Measurements from ENCODE around the gene ITSN1.
"Not testable (repeated sequence)": the region's sequence is repeated elsewhere in the genome, so short reads cannot be mapped to it uniquely, and the experiment has no call there.

Gene ITSN1

GRCh38 chr21:33651965-33652680, 9.8 kb downstream of the ITSN1 start:
- no peak for DNase-seq (ENCODE audit: low spot score)

DNA sequence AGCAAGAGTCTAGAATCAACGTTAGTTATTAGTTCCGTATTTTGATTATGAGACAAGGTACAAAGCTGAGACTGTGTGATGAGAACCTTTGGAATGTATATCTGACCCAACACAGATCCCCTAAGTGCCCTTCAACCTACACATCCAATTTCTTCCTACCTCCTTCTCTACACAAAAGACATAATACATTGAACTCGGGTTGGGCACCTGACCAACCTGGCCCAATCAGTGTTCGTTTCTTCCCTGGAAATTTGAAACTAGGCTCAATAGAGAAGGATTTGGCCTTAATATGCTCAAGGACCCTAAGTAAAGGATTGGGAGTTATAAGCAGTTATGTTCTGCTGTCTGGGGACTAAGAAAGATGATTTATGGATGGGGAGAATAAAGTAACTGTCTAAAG, 12.1 kb downstream of the ITSN1 start:
- DNase-seq (ENCODE audit: low spot score) = no peak

- DNase-seq (ENCODE audit: low spot score) = no peak
These were observed 13.4 kb downstream of the ITSN1 start for GRCh38 chr21:33655588-33656221.

- no peak for DNase-seq (ENCODE audit: low spot score)
These were observed 15.0 kb downstream of the ITSN1 start for GRCh38 chr21:33657124-33657820.

GRCh38 chr21:33658919-33659567, 16.7 kb downstream of the ITSN1 start:
- DNase-seq (ENCODE audit: low spot score) = no peak

DNA sequence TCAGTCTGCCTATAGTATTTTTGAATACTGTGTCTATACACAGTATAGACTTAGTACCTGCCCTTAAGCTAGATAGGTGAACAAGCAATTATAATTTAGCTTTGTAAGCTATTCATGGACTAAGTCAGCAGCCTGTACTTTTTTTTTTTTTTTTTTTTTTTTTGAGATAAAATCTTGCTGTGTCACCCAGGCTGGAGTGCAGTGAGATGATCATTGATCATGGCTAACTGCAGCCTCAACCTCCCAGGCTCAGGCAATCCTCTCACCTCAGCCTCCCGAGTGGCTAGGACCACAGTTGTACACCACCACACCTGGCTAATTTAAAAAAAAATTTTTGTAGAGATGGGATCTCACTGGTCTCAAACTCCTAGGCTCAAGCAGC, 17.3 kb downstream of the ITSN1 start:
- no peak for DNase-seq (ENCODE audit: low spot score)

DNA sequence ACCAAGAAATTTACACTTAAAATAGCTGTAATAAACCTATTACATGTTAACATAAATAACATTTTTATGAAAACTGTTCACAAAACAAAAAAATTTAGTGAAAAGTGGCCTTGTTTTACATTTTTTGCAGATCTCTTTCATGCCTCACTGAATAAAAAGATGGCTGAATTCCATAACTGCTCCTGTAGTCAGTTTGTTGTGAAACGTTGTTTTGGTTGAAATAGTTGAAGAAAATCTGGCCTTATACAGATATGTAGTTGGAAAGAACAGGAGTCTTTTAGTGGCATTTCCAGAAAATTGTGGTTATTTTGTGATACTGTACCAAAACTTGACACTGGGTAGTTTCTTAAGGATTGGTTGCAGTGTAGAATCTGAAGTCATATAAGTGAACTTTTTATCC, 18.1 kb downstream of the ITSN1 start:
- DNase-seq (ENCODE audit: low spot score) = no peak

- no peak for DNase-seq (ENCODE audit: low spot score)
These were observed 18.8 kb downstream of the ITSN1 start for GRCh38 chr21:33661146-33661545.

DNA sequence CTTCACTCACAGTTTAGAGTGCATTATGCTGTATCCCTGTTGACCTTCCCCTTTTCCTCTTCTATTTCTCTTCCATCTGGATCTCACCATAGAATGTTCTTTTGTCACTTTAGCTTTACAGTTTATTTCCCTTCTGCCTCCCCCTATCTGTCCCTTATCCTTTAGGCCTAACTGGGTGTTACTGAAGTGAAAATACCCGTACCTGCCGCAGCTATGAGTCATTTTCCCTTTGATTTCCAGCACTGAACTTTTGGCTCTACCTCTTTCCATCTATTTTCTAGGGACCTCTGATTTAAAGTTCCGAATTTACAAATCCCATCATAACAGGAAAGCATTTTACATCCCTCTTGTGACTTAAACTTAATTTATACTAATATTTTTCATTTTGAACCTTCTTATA, 19.7 kb downstream of the ITSN1 start:
- DNase-seq (ENCODE audit: low spot score) = no peak

GRCh38 chr21:33663241-33663640, 20.9 kb downstream of the ITSN1 start:
- DNase-seq (ENCODE audit: low spot score) = no peak

GRCh38 chr21:33664135-33664534, 21.8 kb downstream of the ITSN1 start:
- DNase-seq (ENCODE audit: low spot score) = no peak

DNA sequence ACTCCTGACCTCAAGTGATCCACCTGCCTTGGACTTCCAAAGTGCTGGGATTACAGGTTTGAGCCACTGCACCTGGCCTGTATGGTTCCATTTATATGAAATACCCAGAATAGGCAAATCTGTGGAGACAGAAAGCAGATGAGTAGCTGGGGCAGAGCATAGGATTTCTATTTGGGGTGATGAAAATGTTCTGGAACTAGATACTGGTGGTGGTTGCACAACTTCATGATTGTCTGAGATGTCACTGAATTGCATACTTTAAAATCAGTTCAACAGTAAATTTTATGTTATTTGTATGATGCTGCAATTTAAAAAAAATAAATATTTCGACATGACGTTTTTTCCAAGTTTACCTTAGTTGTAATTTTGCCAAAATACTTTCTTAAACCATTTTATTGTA, 23.9 kb downstream of the ITSN1 start:
- DNase-seq (ENCODE audit: low spot score) = no peak

DNA sequence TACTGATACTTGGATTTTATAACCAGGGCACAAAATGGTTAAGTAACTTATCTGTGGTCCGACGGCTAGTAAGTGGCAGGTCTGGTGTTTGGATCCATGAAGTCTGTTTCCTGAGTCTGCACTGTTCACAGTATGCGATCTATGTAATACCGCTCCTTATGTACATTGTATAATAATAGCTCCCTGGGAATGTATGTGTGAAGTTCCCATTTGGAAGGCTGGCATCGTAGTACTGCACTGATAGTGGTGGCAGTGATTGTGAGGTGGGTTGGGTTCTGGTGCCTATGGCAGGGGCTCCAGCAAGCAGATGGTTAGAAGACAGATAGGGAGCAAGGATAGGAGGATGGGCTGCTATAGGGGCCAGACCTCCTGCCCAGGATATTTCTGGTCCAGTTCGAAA, 25.3 kb downstream of the ITSN1 start:
- DNase-seq (ENCODE audit: low spot score) = no peak

DNA sequence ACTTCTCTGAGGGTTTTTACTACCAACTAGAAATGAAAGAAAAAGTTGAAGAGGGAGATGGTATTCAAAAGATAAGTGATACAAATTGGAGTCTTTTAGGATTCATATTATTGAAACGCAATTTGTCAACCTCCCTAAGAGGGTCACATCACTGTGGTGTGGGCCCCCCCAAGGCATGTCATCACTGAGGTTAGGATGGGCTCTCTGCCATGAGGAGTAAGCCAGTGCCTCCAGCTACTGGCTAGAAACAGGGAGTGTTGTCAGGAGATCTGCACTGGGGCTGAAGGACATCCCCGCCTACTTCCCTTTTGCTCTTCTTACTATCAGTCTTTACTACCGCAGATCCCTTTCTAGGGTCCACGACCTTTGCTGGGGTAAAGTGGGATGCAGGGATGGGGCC, 25.9 kb downstream of the ITSN1 start:
- no peak for DNase-seq (ENCODE audit: low spot score)

DNA sequence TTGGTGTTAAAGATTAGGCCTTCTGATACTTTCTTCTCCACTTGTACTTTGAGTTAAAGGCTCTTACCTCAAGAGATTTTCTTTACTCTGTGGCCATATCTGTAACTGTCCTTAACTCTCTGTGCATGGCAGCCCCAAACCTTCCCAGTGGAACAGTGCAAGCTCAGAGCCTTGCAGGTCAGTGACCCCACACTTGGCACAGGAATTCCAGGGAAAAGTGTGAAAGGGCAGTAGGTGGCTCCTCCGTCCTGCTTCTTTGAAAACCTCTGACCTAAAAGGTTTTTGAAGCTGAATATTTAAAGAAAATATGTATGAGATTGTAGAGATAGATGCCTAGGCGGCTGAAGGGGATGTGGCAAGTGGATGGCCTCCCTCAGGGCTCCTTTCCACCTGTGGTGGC, 26.3 kb downstream of the ITSN1 start:
- DNase-seq (ENCODE audit: low spot score) = no peak

- no peak for DNase-seq (ENCODE audit: low spot score)
These were observed 28.0 kb downstream of the ITSN1 start for GRCh38 chr21:33670076-33670978.

DNA sequence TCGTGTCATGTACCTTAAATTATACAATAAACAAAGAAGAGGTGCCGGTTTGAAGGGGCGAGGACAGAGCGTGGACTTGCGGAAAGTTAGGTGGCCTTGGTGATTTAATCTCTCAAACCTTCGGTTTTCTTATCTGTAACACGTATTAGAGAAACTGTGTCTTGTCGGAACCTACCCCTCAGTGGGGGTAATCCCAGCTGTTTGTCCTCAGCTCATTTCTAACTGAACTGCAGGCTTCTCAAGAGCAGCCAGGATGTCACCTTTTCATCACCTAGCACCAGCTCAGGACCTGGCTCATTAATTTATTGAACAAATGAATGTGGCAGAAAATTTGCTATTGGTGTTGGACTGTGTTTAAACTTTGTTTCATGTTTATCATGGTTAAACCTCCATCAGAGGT, 31.2 kb downstream of the ITSN1 start:
- DNase-seq (ENCODE audit: low spot score) = no peak

GRCh38 chr21:33674226-33674625, 31.9 kb downstream of the ITSN1 start:
- no peak for DNase-seq (ENCODE audit: low spot score)

DNA sequence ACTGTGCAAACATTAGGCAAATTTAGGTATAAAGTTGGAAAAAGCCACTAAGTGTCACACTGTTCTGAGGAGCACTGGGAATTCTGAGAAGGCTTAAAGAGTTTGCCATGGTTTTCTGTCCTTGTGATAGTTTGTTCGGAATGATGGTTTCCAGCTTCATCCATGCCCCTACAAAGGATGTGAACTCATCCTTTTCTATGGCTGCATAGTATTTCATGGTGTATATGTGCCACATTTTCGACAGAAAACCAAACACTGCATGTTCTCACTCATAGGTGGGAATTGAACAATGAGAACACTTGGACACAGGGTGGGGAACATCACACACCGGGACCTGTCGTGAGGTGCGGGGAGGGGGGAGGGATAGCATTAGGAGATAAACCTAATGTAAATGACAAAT, 34.4 kb downstream of the ITSN1 start:
- not testable (repeated sequence) for DNase-seq (ENCODE audit: low spot score)

GRCh38 chr21:33677450-33677849, 35.1 kb downstream of the ITSN1 start:
- DNase-seq (ENCODE audit: low spot score) = no peak

GRCh38 chr21:33680870-33681269, 38.6 kb downstream of the ITSN1 start:
- no peak for DNase-seq (ENCODE audit: low spot score)

All from HuH-7 (cell line).